Sciatic nerve (tissue), 2 donors: ENCODE data around the gene TPGS1. TPM values are rescaled to one million over a fixed set of nuclear protein-coding genes. Genes with fewer than 3 reads are reported as not detected.
A peak's percentile ranks its signal among the peaks of the same experiment; 100 is the strongest.

Experiments used
- ATAC-seq: fragments of 200-7000 bp; cut with Tn5 transposase; one replicate; pipeline ENCODE4 v1.9.1; 2020; ENCODE audit warnings: mild to moderate bottlenecking, moderate library complexity
- DNase-seq: peaks from one replicate; pipeline ENCODE4 v3.0.0-alpha.2; 2020; ENCODE audit warnings: low spot score
- intact Hi-C: fragments of 100-400 bp; cut with DNase I; formaldehyde crosslinking; loops from one replicate; pipeline ENCODE4 v1.14.2; 2022
- total RNA-seq: library from RNA; stranded (reverse); fragmentation: NEBNext Ultra II Directional; extraction: Animal tissue kit (Norgen Biotek cat#: 25700); gene quantifications from one replicate; pipeline ENCODE4 v1.2.1, GENCODE V29; 2021
- donor health status: DM: no; HTN: no; CAD: no.
- donor health status: DM: no; HTN: no; CAD: no.

The TPGS1 gene
- total RNA-seq, 1 donor from 2014 or later: 18.5 TPM

DNA sequence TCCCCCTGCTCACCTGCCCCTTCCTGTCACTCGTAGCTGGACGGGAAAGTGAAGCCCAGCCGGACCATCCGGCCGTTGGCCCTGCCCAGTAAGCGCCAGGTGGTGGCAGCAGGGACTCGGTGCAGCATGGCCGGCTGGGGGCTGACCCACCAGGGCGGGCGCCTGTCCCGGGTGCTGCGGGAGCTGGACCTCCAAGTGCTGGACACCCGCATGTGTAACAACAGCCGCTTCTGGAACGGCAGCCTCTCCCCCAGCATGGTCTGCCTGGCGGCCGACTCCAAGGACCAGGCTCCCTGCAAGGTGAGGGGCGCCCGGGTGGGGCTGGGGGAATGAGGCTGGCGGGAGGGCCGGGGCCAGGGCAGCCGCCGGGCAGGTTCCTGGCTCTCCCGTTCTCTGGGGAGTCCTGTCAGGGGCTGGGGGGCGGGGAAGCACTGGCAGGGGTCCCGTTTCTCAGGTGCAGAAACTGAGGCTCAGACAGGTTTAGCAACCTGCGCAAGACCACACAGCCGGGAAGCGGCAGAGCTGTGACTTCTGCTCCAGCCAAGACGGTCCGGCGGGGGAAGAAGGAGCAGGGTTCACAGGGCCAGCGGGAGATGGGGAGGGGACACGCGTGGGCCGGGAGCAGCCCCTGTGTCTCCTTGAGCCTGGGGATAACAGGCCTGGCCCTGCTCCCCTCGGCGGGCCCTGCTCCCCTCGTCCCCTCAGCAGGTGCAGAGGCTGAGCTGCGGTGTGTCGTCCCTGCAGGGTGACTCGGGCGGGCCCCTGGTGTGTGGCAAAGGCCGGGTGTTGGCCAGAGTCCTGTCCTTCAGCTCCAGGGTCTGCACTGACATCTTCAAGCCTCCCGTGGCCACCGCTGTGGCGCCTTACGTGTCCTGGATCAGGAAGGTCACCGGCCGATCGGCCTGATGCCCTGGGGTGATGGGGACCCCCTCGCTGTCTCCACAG, 41.9 kb downstream of the TPGS1 start:
- ATAC-seq (peak; percentile 20), DNase-seq (no peak)
- intact Hi-C loops: no loop called here

DNA sequence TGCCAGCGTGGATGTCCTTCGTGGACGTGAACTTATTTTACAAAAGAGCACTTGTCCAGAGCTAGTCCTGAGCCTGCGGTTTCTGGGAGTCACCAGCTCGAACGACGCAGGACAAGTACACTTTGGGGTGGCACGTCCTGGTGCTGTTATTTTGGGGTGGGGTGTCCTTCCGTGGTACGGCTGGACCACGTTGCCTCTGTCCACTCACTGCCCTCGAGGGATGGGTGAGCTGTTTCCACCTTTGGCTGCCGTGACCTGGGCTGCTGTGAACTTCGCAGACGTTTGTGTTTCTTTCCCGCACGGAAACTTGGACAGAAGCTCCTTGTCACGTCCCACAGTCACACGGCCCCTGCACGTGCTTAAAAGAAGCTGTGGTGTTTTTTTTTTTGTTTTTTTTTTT, 47.5 kb downstream of the TPGS1 start:
- intact Hi-C loops: no loop called here
- ATAC-seq: no peak
- no peak for DNase-seq

DNA sequence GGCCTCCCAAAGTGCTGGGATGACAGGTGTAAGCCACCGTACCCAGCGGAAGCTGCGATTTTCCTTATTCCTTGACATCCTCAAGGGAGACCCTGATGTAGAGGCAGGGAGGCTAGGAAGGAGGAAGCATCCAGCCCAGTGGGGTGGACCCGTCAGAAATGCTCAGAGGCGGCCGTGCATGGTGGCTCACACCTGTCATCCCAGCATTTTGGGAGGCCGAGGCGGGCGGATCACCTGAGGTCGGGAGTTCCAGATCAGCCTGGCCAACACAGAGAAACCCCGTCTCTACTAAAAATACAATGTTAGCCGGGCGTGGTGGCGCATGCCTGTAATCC, 48.1 kb downstream of the TPGS1 start:
- no peak for ATAC-seq
- DNase-seq: no peak
- intact Hi-C loops: no loop called here

DNA sequence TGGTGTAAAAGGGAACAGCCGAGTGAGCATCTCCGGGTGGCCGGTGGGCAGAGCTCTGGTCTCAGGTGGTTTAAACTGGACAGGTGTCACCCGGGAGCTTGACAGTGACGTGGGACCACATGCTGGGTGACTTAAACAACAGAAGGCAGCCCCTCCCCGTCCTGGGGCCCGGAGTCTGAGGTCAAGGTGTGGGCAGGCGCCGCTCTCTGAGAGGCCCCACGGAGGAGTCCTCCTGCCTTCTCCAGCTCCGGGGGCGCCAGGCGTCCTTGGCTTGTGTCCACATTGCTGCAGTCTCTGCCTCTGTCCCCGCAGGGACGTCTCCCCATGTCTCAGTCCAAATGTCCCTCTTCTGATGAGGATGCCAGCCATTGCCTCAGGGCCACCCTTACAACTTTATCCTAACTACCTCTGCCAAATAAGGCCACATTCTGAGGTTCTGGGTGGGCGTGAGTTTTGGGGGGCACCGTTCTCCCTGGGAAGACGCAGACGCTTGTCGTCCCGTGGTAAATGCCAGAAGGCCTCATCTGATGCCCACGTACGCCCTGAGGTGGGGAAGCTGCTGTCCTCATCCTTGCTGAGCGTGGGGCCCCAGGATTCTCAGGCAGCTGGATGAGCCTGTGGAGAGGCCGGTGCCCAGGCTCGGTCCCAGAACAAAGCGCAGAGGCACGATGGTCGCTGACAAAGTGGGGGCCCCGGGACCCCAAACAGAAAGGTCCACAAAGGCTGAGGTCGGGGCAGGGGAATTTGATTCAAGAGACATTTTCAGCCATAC, 49.5 kb downstream of the TPGS1 start:
- no peak for ATAC-seq
- no peak for DNase-seq
- intact Hi-C loops: no loop called here

DNA sequence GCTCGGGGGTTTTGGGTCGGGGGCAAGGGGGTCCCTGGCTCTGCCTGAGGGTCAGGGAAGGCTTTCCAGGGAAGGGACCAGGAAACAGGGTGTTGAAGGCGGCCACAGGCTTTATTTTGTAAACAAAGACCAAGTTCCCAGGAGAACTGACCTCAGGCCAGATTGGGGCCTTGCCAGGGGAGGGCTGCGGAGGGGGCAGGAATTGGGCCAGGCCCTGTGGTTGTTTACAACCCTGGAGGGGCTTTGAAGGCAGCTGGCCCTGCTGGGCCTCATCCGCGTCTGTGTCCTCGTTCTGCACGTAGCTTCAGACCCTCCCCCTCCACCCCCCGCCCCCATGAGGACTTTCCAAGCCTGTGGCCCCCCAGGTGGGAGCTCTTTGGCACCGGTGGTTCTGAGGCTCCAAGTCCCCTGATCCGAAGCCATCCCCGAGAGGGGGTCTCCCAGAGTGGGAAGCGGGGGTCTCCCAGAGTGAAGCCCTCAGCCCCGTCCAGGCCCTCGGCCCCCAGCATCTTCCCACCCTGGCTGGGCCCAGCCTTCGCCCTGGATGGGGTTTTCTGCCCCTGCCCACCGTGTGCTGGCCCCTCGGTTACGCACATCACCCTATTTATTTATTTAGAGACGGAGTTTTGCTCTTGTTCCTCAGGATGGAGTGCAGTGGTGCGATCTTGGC, 51.6 kb downstream of the TPGS1 start:
- DNase-seq (no peak), ATAC-seq (peak; percentile 69)
- intact Hi-C loops: no loop called here

DNA sequence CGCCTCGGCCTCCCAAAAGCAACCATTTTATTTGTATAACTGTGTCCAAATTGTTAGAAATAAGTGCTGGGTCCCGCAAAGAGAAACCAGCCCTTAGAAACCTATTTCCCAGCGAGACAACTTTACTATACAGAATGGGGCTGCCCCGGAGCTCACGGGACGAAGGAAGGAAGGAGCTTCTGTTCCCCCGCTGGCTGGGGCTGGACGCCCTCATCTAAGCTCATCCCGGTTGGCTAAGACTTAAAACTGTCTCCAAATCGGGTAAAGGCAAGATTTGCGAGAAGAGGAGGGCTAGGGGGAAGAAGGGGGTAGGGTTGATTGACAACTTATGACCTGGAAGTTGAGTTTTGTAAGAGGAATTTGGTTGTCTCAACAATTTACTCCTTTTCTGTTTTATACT, 52.8 kb downstream of the TPGS1 start:
- DNase-seq (no peak), ATAC-seq (no peak)
- intact Hi-C loops: no loop called here

DNA sequence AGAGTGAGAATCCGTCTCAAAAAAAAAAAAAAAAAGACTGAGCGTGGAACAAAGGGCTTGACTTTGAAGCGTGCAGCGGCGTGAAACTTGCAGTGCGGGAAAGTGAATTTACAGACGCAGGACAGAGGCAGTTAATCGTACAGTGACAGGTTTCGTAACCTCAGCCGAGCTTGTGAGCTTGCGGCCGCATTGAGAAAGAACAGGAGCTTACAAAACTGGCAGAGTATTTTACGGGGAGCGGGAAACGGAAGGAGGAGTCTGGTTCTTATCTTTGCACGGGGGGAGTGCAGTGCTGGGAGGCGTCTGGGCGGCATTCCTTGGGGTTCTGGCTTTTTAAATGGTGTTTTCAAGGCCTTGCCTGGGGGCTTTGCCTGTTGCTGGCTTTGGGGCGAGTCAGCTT, 59.1 kb downstream of the TPGS1 start:
- DNase-seq (no peak), ATAC-seq (peak; percentile 58)
- intact Hi-C loops: no loop called here

DNA sequence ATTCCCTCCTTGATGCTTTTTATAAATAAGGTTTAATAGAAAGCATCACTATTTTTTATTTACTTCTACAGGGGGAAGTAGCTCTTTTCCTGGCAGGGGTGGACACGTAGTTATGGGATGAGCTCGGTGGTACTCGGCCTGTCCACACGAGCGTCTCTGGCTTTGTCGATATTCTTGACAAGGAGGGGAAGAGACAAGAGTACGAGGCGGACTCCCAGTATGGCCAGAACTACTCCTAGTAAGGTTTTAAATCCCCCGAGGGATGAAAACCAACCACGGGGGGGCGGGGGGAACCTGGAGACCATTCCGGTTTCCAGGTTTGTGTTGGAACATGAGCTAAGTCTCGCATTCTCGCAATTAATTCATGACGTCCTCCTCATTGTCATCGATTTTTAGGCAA, 59.5 kb downstream of the TPGS1 start:
- intact Hi-C loops: no loop called here
- ATAC-seq: no peak
- DNase-seq: no peak

DNA sequence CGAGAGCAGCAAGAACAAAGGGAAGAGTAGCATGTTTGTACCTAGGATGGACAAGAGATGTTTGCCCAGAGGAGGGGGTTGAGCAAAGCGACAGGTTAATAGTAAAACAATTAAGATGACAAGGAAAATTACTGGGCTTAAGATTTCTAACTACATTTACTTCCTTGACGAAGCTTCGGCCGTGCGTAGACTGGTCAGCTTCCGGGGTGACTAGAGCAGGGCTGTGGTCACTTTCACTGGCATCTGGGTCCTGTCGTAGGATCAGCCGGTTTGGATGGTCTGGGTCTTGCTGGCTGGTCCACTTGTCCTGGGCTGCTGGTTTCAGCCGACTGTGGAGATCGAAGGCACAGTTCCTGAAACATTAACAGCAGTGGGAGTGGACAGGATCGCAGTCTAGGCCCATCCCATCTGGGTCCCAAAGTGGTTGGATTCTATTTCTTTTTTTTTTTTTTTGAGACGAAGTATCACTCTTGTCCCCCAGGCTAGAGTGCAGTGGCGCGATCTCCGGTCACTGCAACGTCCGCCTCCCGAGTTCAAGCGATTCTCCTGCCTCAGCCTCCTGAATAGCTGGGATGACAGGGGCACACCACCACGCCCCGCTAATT, 60.1 kb downstream of the TPGS1 start:
- ATAC-seq: no peak
- no peak for DNase-seq
- intact Hi-C loops: no loop called here

Other genes with a start within 250 kb of the TPGS1 start
- 8.6 TPM for gene PLPP2, start 216.1 kb upstream of the TPGS1 start, total RNA-seq
- gene MIER2, start 162.7 kb upstream of the TPGS1 start, total RNA-seq: 24.5 TPM
- 2.8 TPM for gene C2CD4C, start 98.3 kb upstream of the TPGS1 start, total RNA-seq
- gene SHC2, start 46.5 kb upstream of the TPGS1 start, total RNA-seq: 31.6 TPM
- 1.1 TPM for gene MADCAM1, start 11.0 kb upstream of the TPGS1 start, total RNA-seq
- gene CDC34, start 24.3 kb downstream of the TPGS1 start, total RNA-seq: 40.2 TPM
- 1.4 TPM for gene GZMM, start 36.6 kb downstream of the TPGS1 start, total RNA-seq
- 246 TPM for gene BSG, start 65.1 kb downstream of the TPGS1 start, total RNA-seq
- gene HCN2, start 82.4 kb downstream of the TPGS1 start, total RNA-seq: 0.27 TPM
- 36.1 TPM for gene POLRMT, start 126.0 kb downstream of the TPGS1 start, total RNA-seq
- gene FGF22, start 132.4 kb downstream of the TPGS1 start, total RNA-seq: 3.2 TPM
- 33.1 TPM for gene RNF126, start 155.7 kb downstream of the TPGS1 start, total RNA-seq
- 108 TPM for gene FSTL3, start 168.9 kb downstream of the TPGS1 start, total RNA-seq
- gene PRSS57, start 188.0 kb downstream of the TPGS1 start, total RNA-seq: not detected
- gene PALM, start 201.4 kb downstream of the TPGS1 start, total RNA-seq: 130 TPM
- gene MISP, start 243.6 kb downstream of the TPGS1 start, total RNA-seq: 0.45 TPM